Measurements from ENCODE around the gene MIEN1.
A peak's percentile ranks its signal among the peaks of the same experiment; 100 is the strongest.

MIEN1 gene

GRCh38 chr17:39696731-39697130 lies 33.6 kb downstream of the MIEN1 start:
- DNase-seq = no peak

- DNase-seq = no peak
Observed at GRCh38 chr17:39695089-39695474, 35.2 kb downstream of the MIEN1 start.

- no peak for DNase-seq
Observed at GRCh38 chr17:39694593-39694992, 35.7 kb downstream of the MIEN1 start.

- no peak for DNase-seq
Observed at GRCh38 chr17:39688945-39689344, 41.4 kb downstream of the MIEN1 start.

- DNase-seq = no peak
Observed at GRCh38 chr17:39688475-39688835, 41.9 kb downstream of the MIEN1 start.

GRCh38 chr17:39687546-39688474 lies 42.5 kb downstream of the MIEN1 start, which contains the start of gene PGAP3:
PGAP3 (minus strand) TSS chr17:39688057; CDS start chr17:39688014, 43 bp downstream.
- DNase-seq = peak; percentile 89

GRCh38 chr17:39687101-39687545 lies 43.2 kb downstream of the MIEN1 start:
- no peak for DNase-seq

GRCh38 chr17:39684369-39685192 lies 45.8 kb downstream of the MIEN1 start:
- no peak for DNase-seq

- no peak for DNase-seq
Observed at GRCh38 chr17:39683295-39683939, 46.9 kb downstream of the MIEN1 start.

- no peak for DNase-seq
Observed at GRCh38 chr17:39679521-39680192, 50.7 kb downstream of the MIEN1 start.

Measured in stimulated activated CD4-positive, alpha-beta T cell treated with anti-CD3 and anti-CD28 coated beads, Interleukin-15, amount 100 ng/mL, for 24 hours (primary cell).